Gastroesophageal sphincter (tissue), 3 donors: ENCODE results near the gene NCKAP5.

Experiments
- CTCF ChIP-seq, 4 experiments: fragments of 200-600 bp in 2 of 4; fragments of 450-650 bp in 2 of 4; sonication (generic) in 1 of 4; IDR thresholded peaks; one replicate each; pipeline ENCODE4 v1.5.1; 2017 to 2019; ENCODE audit warnings: antibody characterized with exemption in 4 of 4, mild to moderate bottlenecking in 2 of 4, moderate library complexity in 2 of 4
- POLR2A ChIP-seq, 2 donors: fragments of 450-650 bp; IDR thresholded peaks; one replicate each; pipeline ENCODE4 v1.6.1; 2017; ENCODE audit warnings: antibody characterized with exemption in 2 of 2, mild to moderate bottlenecking in 2 of 2, moderate library complexity in 1 of 2
- POLR2AphosphoS5 ChIP-seq: sonication (generic); formaldehyde crosslinking; IDR thresholded peaks from one replicate; pipeline ENCODE4 v1.6.1; 2017; ENCODE audit warnings: antibody characterized with exemption

- TF ChIP-seq CTCF (IDR thresholded peaks at IDR 0.05) (no peak), POLR2A (IDR thresholded peaks at IDR 0.05) (no peak), POLR2AphosphoS5 (no peak)
These were observed 899.0 kb downstream of the NCKAP5 start for GRCh38 chr2:132668987-132669907.
